Sciatic nerve (tissue), 2 donors: Measurements from ENCODE around the gene TTLL8. TPM values are rescaled to one million over a fixed set of nuclear protein-coding genes. Genes with fewer than 3 reads are reported as not detected.

Source experiments
- ATAC-seq: fragments of 200-7000 bp; cut with Tn5 transposase; one replicate; pipeline ENCODE4 v1.9.1; 2020; ENCODE audit warnings: mild to moderate bottlenecking, moderate library complexity
- DNase-seq: peaks from one replicate; pipeline ENCODE4 v3.0.0-alpha.2; 2020; ENCODE audit warnings: low spot score
- intact Hi-C: fragments of 100-400 bp; cut with DNase I; formaldehyde crosslinking; loops from one replicate; pipeline ENCODE4 v1.14.2; 2022
- total RNA-seq: library from RNA; stranded (reverse); fragmentation: NEBNext Ultra II Directional; extraction: Animal tissue kit (Norgen Biotek cat#: 25700); gene quantifications from one replicate; pipeline ENCODE4 v1.2.1, GENCODE V29; 2021
- donor health status: DM: no; HTN: no; CAD: no.
- donor health status: DM: no; HTN: no; CAD: no.

TTLL8 gene
- total RNA-seq, 1 donor from 2014 or later = not detected

DNA sequence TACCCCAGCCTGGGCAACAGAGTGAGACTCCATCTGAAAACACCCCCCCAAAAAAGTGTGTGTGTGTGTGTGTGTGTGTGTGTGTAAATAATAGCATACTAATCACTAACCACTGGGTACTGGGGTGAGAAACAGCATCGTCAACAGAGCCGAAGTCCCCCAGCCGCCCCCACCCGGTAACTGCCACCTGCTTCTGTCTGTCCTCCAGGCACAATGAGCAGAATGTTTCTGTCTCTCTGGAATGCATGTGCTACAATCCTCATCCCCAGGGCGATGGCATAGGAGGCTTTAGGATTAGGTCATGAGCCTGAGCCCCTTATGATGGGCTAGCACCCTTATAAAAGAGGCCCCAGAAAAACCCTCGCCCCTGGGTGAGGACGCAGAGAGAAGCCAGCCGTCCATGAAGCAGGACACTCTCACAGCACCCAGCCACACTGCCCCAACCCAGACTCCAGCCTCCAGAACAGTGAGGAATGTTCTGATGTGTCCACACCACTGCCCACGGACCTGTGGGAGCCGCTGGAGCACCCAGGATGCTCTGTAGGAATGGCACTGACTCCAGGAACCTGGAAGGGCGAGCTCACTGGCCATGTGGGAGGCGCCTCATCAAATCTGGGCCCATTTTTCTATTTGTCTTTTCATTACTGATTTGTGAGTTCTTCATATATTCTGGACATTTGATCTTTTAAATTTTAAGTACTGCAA lies 9.9 kb downstream of the TTLL8 start:
- intact Hi-C loops = no loop called here
- ATAC-seq (no peak), DNase-seq (no peak)

DNA sequence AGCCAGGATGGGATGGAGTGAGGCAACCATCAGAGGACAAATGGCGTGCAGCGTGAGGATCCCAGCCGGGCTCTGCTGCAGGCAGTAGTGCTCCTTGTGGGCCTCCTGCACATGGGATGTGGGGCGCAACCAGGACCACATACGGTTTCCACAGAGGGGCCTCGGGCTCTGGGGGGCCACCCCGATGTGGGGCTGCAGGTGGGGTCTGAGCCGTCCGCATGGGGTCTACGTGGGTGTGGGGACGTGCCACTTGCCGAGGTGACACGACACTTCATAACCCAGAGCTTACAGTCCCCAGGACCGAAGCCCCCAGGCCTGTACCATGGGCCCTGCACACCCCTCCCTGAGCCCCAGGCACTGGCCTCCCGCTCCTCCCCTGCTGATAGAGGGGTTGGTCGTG lies 10.8 kb downstream of the TTLL8 start:
- intact Hi-C loops = no loop called here
- ATAC-seq = no peak
- no peak for DNase-seq

DNA sequence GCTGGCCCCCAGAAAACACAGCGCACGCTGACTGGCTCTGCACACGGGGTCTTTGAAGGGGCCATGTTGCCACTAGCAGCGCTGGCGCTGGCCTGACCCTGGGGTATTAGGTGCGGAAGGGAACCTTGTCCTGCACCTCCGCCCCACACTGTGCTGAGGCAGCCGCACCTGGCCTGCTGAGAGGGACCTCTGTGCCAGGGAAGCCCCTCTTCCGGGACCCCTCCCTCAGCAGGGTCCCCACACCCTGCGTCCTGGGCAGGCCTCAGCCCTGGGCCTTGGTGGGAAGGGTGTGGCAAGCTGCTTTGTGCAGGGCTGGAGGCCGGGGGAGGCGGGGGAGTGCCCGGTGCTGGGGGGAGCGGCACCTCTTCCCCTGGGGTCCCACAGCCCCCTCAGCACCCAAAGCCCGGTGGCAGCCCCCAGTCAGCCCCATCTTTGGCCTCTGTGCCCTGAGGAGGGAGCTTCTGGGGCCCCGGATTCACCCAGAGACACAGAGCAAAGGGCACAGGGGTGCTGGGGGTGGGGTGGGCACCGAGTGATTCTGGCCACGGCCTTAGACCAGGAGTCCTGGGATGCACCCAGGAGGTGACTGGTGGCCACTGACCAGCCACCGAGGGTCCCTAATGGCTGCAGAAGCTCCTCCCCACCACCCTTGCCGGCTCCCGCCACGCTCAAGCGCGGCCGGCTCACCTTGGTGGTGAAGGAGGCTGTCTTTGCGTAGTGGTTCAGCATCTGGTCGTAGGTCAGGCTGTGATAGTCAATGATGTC lies 11.4 kb downstream of the TTLL8 start:
- intact Hi-C loops = no loop called here
- DNase-seq (no peak), ATAC-seq (no peak)

DNA sequence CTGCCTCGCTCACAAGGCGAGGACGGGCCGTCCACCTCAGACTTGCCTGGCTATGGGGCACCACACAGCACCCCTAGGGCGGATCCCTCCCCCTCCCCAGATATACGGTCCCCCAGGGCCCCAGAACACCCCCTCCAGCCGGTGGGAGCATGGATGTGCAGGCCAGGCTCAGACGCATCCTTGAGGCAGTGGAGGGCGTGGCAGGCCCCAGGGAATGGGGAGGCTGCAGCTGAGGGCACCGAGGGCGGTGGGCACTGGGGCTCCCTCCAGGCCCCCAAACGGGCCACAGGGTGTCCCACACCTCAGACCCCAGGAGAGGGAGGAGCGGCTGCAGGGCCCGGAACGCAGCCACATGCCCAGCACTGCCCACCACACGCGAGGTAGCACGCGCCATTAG lies 12.1 kb downstream of the TTLL8 start:
- ATAC-seq = no peak
- intact Hi-C loops = no loop called here
- no peak for DNase-seq

DNA sequence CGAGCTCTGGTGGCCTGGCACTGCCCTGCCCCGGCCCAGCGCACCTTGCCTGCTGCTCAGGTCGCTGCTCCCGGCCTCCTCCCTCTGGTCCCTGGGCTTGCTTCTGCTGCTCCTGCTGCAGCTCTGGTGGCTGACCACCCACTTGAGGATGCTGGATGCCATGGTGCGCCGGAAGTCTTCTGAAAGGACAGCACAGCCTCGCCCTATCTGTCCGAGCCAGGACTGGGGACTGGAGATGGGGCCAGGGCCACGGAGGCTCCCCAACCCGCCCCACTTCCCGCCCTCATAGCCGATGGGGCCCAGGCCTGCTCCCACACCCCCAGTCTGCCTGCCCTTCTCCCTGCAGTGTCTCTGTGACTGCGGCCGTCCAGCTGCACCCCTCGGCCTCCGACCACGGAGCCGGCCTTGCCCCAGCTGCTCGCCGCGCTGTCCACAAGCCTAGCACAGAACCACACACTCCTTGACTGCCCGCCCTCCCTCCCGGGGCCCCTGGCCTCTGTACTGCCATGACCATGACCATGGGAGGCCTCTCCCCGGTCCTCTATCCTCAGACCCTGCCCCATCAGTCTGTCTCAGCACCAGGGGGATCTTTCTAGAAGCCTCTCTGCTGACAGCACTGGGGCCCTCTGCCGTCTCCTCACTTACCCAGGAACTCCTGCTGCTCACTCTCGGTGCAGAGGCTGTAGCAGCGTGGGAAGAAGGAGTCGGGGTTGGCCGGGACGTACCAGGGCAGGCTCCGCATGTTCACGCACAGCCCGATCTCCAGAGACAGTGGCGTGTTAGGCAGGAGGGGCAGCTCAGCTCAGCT lies 12.7 kb downstream of the TTLL8 start:
- DNase-seq (no peak), ATAC-seq (no peak)
- intact Hi-C loops = no loop called here

DNA sequence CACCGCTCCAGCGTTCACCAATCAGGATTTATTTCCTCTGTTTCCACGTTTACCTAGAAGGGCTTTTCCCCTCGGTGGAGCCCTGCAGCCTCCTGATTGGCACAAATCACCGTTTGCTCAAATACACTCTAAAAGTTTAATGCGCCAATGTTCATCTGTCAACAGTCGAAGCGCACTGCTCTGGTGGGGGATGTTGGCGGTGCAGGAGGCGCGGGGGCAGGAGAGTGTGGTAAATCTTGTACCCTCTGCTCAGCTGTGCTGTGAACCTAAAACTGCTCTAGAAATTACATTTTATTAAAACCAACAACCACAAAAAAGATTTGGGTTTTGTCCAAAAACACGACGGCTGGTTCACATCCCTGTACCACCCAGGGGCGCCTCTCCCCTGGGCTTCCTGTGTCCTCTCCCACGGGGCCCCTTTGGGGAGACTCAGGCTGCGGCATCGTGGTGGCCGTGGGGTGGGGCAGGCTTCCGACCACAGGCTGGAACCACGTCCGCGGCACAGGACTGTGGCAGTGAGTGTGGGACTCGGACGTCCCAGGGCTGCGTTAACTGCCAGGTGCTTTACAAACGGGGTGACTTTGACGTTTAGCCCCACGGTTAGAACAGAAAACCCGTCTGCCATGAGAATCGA lies 13.5 kb downstream of the TTLL8 start:
- ATAC-seq (no peak), DNase-seq (no peak)
- intact Hi-C loops = no loop called here

DNA sequence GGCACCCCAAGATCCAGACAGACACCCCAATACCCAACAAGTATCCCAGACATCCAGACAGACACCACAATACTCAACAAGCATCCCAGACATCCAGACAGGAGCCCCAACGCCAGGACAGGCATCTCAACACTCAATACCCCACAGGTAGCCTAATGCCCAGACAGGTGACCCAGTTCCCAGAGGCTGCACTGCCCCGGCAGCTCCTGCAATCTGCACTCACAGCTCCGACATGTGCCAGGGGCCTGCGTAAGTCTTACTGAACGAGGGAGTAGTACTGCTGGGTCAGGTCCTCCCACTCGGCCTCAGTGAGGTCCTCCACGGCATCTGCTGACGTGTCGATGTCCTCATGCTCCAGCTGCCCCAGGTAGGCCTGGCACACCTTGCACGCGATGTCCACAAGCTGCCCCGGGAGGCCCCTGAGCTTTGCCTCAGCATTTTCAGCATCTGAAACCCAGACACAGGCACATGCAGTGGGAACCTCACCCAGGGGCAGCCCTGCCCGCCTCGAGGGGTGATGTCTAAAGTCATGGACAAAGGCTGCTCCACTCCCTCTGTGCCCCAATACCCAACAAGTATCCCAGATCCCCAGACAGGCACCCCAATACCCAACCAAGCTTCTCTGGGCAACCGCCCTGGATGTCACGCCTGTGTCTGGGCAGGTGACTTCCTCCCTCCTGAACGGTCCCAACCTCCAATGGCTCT lies 16.6 kb downstream of the TTLL8 start:
- no peak for DNase-seq
- intact Hi-C loops = no loop called here
- no peak for ATAC-seq

DNA sequence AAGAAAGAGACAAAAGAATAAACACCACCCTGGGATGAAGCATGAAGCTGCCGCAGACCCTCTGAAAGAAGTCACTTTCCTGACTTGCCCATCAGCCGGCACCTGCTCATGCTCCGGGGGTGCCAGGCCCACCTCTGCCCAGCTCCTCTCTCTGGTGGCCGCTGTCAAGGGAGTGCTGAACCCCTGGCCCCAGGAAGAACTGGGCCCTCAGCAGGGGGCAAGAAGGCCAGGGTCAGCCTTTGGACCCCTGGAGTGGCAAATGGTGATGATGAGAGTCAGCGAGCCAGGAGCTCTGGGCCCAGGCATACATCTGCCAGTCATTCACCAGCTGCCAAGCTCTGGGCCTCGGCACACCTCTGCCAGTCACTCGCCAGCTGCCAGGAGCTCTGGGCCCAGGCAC lies 17.4 kb downstream of the TTLL8 start:
- intact Hi-C loops = no loop called here
- DNase-seq (no peak), ATAC-seq (no peak)

DNA sequence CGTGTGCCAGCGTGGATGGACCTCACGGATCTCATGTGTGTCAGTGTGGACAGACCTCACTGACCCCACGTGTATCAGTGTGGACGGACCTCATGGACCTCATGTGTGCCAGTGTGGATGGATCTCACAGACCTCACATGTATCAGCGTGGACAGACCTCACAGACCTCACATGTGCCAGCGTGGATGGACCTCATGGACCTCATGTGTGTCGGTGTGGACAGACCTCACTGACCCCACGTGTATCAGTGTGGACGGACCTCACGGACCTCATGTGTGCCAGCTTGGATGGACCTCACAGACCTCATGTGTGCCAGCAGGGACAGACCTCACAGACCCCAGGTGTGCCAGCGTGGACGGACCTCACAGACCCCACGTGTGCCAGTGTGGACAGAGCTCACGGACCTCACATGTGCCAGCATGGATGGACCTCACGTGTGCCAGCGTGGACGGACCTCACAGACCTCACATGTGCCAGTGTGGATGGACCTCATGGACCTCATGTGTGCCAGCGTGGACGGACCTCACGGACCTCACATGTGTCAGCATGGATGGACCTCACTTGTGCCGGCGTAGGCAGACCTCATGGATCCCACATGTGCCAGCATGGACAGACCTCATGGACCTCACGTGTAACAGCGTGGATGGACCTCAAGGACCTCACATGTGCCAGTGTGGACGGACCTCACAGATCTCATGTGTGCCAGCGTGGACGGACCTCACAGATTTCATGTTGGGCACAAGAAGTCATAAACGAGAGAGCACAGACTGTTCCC lies 18.2 kb downstream of the TTLL8 start:
- DNase-seq = no peak
- intact Hi-C loops = no loop called here
- no peak for ATAC-seq

DNA sequence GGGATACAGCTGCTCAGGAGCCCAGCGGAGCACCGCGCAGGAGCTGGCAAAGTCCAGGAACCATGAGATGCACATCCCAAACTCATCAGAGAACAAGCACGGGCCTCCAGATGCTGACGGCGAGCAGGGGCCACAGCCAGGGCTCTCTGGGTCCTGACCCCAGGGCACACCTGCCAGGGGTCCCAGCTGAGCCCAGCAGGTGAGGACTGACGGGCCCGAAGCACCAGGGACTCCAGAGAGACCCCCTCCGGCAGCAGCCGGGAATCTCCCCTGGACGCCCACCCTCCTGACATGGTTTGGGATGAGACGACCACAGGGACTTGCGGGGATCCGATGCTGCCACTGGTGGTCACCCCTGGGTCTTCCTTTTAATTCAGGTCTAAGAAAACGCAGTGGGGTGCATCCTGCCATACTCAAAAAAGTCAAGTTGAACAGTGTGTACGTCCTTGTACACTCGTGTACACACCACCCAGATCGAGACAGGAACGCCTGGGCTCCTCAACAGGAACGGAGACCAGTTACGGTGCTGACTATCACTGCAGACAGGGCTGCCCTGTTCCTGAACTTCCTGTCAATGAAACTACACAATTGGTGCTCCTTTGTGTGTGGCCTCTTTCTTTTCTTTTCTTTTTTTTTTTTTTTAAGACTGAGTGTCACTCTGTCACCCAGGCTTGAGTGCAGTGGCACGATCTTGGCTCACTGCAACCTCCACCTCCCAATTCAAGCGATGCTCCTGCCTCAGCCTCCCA lies 21.9 kb downstream of the TTLL8 start:
- DNase-seq (no peak), ATAC-seq (no peak)
- intact Hi-C loops = no loop called here

DNA sequence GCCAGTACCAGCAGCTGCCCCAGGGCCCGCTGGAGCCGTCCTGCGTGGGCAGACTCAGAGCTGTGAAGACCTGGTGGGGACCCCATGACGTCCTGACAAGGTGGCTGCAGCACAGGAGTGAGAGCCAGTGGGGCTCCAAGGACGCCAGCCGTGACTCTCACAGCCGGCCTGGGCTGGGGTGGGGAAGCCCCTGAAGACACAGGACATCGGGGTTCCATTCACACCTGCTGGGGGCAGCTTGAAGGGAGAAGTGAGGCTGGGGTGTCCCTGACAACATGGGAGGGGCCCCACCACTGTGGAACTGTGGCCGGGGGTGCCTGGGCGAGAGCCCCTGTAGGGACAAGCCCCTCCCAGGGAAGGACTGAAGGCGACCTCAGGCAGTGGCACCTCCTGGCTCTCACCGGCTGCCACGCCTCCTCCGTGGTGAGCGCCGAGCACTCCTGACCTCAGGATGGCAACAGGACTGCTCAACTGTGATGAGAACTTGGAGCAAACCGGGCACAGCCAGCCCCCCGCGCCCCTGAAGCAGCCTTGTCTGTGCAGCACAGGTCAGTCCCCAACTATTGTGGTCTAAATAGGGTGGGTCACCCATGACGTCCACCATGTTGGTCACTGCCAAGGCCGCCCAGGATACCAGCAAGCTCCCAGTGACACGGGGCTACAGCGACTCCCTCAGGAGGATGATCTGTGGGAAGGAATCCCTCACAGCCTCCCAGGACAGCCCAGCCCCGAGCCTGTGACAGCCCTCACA lies 22.8 kb downstream of the TTLL8 start:
- intact Hi-C loops = no loop called here
- ATAC-seq (no peak), DNase-seq (no peak)

DNA sequence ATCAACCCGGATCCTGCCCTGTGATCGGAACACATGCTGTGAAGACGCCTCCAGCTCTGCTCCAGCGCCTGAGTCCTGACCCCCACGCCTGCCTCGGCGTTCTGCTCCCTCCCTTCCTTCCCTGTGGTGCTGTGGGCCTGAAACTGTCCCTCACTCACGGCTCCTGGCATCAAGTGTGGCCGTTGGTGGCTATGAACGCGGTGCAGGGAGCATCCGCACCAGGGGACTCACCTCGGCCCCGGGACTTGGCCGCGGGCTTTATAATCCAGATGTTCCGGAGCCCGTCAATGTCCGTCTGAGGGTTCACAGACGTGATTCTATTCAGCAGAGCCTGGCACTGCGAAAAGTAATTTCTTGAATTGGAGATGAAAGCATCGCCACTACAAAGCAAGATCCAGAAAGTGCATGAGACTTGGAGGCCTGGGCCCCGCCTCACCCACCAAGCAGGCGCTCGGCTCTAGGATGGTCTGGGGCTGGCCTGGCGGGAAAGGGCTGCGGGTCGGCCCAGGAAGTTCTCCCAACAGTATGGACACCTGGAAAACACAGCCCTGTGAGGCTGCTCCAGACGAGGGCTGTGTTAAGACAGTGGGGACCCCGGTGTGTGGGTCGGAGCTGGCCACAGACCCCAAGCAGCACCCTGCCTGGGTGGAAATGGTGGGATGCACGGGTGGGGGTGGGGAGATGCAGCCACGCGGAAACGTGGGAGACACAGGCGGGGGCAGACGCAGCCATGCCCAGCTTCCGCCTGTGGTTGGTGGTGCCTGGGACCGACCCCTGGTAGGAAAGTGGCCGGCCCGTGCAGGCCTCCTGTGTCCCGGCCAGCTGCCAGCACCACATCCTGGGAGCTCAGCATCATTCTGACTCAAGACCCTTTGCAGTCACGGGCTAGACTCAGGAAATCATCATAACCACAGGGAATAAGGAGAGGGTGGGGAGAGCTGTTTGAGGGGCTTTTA lies 23.7 kb downstream of the TTLL8 start:
- intact Hi-C loops = no loop called here
- ATAC-seq (no peak), DNase-seq (no peak)

DNA sequence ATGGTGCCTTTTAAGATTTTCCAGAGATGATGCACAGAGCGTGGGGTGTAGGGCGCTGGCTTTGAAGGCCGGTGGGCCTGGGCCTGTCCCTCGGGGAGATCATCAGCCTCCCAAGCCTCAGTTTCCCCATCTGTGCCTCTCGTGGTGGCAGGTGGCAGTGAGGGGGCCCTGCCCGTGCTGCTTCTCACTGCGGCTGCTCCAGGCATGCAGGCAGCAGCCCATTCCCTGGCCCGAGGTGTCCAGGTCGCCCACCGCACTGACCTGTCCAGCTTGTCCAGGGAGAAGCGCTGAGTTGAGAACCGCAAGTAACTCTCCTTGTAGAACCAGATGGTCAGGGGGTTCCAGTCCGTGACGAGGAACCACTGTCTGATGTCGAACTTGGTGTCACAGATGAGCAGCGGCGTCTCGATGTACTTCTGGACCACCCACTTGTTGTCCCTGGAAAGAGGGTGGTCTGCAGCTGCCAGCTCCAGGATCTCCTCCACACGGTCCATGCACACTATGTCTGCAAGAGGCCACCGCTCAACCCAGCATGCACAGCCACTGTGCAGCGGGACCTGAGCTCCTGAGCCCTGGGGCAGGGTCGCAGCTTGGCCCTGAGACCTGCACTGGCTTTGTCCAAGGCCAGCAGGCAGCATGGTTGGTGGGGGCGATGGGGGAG lies 25.0 kb downstream of the TTLL8 start:
- ATAC-seq = no peak
- no peak for DNase-seq
- intact Hi-C loops = no loop called here

DNA sequence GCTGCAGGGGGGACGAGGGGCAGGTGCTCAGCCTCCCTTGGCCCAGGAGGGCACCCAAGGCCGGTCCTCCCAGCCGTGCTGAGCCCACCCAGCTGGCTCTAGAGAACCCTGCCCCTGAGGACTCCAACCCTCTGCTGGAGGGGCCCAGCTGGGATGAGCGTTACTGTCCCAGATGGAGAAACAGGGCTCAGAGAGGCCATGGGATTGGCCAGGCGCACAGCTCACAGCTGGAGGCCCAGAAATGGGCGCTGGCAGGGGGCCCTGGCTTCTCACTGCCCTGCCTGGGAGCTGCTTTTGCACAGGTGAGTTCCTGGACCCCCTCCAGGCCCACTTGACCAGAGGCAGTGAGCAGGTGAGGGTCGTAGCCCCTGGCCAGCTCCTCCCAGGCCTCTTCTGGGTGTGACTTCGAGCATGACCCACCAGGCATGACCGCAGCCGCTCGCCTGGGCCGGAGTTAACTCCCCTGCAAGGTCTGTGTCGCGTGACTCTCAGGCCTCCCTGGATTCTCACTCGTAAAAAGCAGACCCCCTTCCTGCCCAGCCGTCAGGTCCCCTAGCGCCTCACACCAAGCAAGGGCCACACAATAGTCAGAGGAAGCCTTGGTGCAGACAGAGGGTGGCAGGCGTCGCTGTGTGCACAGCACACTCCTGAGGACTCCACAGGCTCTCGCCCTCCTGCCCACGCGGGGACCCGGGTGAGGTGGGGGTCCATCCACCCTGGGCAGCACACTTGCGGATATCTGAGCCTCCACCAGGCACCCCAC lies 25.8 kb downstream of the TTLL8 start:
- intact Hi-C loops = no loop called here
- no peak for ATAC-seq
- DNase-seq = no peak
